GM12874 (cell line): Measurements from ENCODE around the gene CD63.

Source experiments
- CTCF ChIP-seq: IDR thresholded peaks from 2 replicates; pipeline ENCODE4 v1.5.1; 2011; ENCODE audit warnings: low read depth, mild to moderate bottlenecking, control low read depth, low read length, moderate library complexity; ENCODE audit not compliant: insufficient read depth

Gene CD63

GRCh38 chr12:55718624-55719275 lies 10.1 kb downstream of the CD63 start:
- no peak for TF ChIP-seq CTCF

- no peak for TF ChIP-seq CTCF
Observed at GRCh38 chr12:55718015-55718414, 10.8 kb downstream of the CD63 start.

- no peak for TF ChIP-seq CTCF
Observed at GRCh38 chr12:55717011-55718007, 11.5 kb downstream of the CD63 start.

- TF ChIP-seq CTCF, result no peak
Observed at GRCh38 chr12:55716582-55716957, 12.2 kb downstream of the CD63 start.

- no peak for TF ChIP-seq CTCF
Observed at GRCh38 chr12:55715833-55716581, 12.8 kb downstream of the CD63 start, which contains the start of gene BLOC1S1. Gene BLOC1S1 (plus strand): TSS chr12:55716046. CDS start chr12:55716052, 6 bp downstream.

- no peak for TF ChIP-seq CTCF
Observed at GRCh38 chr12:55715169-55715764, 13.5 kb downstream of the CD63 start.
